Activated CD4-positive, alpha-beta T cell treated with anti-CD3 and anti-CD28 coated beads, Interleukin-2, amount 50 U/mL, for 1 hour (primary cell): Measurements from ENCODE around the gene CDYL.
"Not testable (repeated sequence)": the region's sequence is repeated elsewhere in the genome, so short reads cannot be mapped to it uniquely, and the experiment has no call there.

ENCODE experiments used
- DNase-seq: peaks from one replicate; pipeline ENCODE4 v3.0.0-alpha.2; 2020

Gene CDYL

DNA sequence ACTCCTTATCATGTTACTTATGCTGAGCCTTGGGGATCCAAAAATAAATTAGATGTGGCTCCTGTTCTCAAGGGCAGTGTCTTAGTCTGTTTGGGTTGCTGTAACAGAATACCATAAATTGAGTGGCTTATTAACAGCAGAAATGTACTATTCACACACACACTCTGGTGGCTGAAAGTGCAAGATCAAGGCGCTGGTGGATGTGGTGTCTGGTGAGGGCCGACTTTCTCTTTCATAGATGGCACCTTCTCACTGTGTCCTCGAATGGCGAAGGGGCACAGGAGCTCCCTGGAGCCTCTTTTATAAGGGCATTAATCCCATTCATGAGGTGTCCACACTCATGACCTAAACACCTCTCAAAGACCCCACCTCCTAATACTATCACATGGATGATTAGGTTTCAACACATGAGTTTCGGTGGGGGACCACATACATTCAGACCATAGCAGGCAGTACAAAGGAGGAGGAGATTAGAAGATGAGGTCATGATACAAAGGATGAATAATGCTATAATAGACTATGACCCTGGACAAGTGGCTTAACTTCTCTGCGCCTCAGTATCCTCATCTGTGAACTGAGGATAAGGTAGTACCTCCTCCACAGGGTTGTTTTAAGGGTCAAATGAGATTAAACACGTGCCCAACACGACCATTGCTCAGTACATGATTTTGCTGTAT, 193.5 kb downstream of the CDYL start:
- no peak for DNase-seq

- no peak for DNase-seq
Measured at GRCh38 chr6:4970739-4971395, 194.7 kb downstream of the CDYL start.

DNA sequence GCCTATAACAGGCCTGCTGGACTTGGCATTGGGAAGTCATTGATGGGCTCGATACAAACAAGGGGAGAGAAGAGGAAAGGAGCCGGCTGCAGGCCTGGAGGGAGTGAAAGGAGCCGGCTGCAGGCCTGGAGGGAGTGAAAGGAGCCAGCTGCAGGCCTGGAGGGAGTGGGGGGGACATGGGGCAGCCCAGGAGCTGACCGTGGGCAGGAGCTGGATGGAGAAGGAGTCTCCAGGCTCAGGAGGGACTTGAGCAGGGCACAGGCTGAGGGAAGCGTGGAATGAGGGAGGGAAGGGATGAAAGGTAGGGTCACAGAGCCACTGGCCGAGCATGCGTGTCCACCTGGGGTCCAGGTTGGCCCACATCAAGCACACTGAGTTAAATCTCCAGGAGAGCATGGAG, 195.6 kb downstream of the CDYL start:
- DNase-seq, result no peak

DNA sequence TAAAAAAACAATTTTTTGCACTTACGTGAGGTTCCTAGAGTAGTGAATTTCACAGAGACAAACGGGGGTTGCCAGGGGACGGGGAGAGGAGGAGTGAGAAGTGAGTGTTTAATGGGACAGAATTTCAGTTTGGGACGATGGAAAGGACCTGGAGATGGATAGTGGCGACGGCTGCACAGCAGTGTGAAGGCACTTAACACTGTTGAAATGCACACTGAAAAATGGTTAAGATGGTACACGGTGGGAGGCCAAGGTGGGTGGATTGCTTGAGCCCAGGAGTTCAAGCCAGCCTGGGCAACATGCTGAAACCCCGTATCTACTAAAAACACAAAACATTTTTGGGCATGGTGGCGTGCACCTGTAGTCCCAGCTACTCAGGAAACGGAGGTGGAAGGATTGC, 196.2 kb downstream of the CDYL start:
- DNase-seq, result no peak

GRCh38 chr6:4973415-4973814, 197.2 kb downstream of the CDYL start:
- no peak for DNase-seq

DNA sequence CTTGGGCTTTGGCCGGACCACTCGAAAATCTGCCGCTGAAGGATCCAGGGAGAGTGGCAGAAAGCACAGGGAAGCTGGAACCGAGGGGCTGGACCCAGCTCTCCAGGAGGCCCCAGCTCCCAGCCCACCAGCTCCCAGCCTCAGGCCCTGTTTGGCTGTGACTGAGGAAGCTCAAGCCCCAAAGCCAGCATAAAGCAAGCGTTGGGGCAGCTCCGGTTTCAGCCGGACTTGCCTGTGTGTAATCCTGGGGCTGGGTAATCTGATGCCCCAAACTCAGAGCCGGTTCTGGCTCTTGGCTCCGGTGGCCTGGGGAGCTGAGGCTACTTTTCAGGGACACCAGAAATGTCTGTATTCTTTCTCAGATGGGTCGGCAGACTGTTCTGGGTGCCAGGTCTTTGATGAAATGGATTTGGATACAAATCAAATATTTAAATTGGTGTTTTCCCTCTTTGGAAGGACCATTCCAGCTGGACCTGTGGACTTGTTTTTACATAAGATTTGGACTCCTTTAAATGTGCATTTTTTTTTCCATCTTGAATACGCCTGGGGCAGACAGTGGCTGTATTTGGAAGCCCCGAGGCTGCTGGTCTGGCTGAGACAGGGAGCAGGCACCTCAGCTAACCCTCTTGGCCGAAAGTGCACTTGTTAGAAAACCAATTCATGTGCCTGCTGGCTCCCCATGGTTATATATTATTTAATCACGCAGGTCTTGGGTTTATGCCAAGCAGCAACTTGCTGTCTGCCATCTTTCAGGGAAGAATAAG, 198.0 kb downstream of the CDYL start:
- DNase-seq, result no peak

- DNase-seq, result no peak
Measured at GRCh38 chr6:4974962-4975361, 198.8 kb downstream of the CDYL start.

- no peak for DNase-seq
Measured at GRCh38 chr6:4975506-4975905, 199.3 kb downstream of the CDYL start.

- no peak for DNase-seq
Measured at GRCh38 chr6:4977468-4977867, 201.3 kb downstream of the CDYL start.

DNA sequence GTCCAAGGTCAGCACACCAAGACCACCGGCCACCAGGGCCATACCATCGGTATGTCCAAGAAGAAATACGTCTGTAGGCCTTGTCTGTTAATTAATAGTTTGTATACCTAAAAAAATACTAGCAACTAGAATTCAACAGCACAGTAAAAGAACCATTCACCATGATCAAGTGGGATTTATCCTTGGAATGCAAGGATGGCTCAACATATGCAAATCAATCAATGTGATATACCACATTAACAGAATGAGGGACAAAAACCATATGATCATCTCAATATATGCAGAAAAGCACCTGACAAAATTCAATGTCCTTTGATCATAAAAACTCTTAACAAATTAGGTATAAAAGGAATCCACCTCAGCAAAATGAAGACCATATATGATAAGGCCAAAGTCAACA, 203.2 kb downstream of the CDYL start:
- no peak for DNase-seq

DNA sequence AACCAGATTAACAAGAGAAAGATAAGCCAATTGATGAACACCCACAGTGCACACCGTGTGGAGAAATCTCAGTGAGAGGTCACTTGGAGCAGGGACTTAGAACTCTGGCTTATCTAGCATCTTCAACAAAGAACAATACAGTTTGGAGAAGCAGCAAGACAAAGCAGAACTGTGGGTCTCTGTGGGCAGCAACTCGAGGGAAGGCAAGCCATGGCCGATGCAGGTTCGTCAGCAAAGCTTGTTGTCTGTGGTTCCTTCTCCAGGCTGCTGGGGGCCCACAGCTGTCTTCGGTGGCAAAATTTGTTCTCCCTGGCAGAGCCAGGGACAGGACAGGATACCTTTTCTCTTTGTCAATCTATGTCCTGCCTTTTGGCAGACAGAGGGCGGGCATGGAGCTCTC, 205.6 kb downstream of the CDYL start:
- no peak for DNase-seq

GRCh38 chr6:4983322-4983721, 207.1 kb downstream of the CDYL start:
- no peak for DNase-seq

- no peak for DNase-seq
Measured at GRCh38 chr6:4986999-4987398, 210.8 kb downstream of the CDYL start.

DNA sequence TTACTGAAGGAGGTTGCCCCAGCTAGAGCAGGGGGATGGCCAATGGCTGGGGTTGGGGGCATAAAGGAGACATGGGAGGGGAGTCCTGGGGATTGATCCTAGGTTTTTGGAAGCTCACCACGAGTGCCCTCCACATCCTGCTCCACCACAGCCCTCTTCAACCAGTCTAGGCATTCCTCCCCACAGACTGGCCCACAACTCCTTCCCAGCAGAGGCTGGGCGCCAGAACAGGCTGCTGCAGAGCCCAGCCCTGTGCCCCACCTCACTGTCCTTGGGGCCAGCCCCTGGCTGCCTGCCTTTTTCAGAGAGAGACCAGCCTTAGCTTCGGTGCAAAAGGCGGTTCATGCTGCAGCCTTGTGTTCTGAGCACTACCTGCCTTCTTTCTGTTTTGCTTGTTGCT, 211.2 kb downstream of the CDYL start:
- DNase-seq, result no peak

GRCh38 chr6:4994741-4995140, 218.5 kb downstream of the CDYL start:
- no peak for DNase-seq

GRCh38 chr6:4997862-4998261, 221.7 kb downstream of the CDYL start:
- no peak for DNase-seq

DNA sequence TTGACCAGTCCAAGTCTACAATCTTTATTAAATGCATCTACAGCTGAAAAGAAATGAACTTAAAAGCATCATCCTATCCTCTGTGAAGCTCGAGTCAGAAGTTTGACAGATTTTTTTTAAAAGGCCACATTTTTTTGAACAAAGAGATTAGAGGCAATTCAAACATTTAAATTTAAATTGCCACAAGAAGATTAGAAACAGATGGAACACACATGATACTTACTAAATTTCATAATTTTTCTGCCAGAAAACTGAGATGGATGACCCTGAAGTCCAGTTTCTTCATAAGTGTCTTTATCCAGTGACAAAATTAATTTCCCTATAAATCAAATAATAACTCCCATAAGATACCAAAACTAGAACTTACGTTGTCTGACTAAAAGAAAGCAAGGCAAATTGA, 223.4 kb downstream of the CDYL start:
- DNase-seq, result no peak

GRCh38 chr6:5003604-5004372, 227.6 kb downstream of the CDYL start, which contains the start of gene RPP40:
Gene RPP40, minus strand, starts transcription at chr6:5004037. Its CDS starts 35 bp downstream, at chr6:5004002.
- DNase-seq, result peak; percentile 99

- no peak for DNase-seq
Measured at GRCh38 chr6:5004373-5005037, 228.3 kb downstream of the CDYL start.

DNA sequence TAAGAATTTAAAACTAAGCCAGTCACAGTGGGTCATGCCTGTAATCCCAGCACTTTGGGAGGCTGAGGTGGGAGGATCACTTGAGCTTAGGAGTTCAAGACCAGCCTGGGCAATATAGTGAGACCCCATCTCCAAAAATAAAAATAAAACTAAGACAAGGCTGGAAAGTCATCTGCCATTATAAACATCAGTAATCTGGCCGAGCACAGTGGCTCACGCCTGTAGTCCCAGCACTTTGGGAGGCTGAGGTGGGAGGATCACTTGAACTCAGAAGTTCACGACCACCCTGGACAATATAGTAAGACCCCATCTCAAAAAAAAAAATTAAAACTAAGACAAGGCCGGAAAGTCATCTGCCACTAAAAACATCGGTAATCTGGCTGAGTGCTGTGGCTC, 228.8 kb downstream of the CDYL start:
- DNase-seq, result not testable (repeated sequence)
